ENCODE results near the gene CRMP1. TPM values are rescaled to one million over a fixed set of nuclear protein-coding genes. Genes with fewer than 3 reads are reported as not detected.

The CRMP1 gene
- total RNA-seq, 1 donor from 2014 or later = 1.3 TPM

- DNase-seq (no peak), ATAC-seq (no peak)
- intact Hi-C loops (cut with micrococcal nuclease) = no loop called here
Measured at GRCh38 chr4:5921981-5922380, 29.1 kb upstream of the CRMP1 start.

- ATAC-seq (no peak), DNase-seq (no peak)
- intact Hi-C loops (cut with micrococcal nuclease) = no loop called here
Measured at GRCh38 chr4:5921101-5921980, 28.5 kb upstream of the CRMP1 start.

- intact Hi-C loops (cut with micrococcal nuclease) = no loop called here
- DNase-seq = no peak
- no peak for ATAC-seq
Measured at GRCh38 chr4:5919571-5919970, 26.7 kb upstream of the CRMP1 start.

GRCh38 chr4:5919044-5919443 is 26.2 kb upstream of the CRMP1 start:
- DNase-seq (no peak), ATAC-seq (no peak)
- intact Hi-C loops (cut with micrococcal nuclease) = no loop called here

GRCh38 chr4:5918331-5918985 is 25.6 kb upstream of the CRMP1 start:
- intact Hi-C loops (cut with micrococcal nuclease) = no loop called here
- ATAC-seq = no peak
- DNase-seq = no peak

- DNase-seq (no peak), ATAC-seq (no peak)
- intact Hi-C loops (cut with micrococcal nuclease) = no loop called here
Measured at GRCh38 chr4:5917672-5918071, 24.8 kb upstream of the CRMP1 start.

GRCh38 chr4:5916229-5916628 is 23.3 kb upstream of the CRMP1 start:
- intact Hi-C loops (cut with micrococcal nuclease) = no loop called here
- DNase-seq (no peak), ATAC-seq (no peak)

GRCh38 chr4:5913454-5913853 is 20.6 kb upstream of the CRMP1 start:
- ATAC-seq = no peak
- intact Hi-C loops (cut with micrococcal nuclease) = no loop called here
- DNase-seq = no peak

- intact Hi-C loops (cut with micrococcal nuclease) = no loop called here
- ATAC-seq (no peak), DNase-seq (no peak)
Measured at GRCh38 chr4:5912614-5913019, 19.7 kb upstream of the CRMP1 start.

- DNase-seq (no peak), ATAC-seq (no peak)
- intact Hi-C loops (cut with micrococcal nuclease) = no loop called here
Measured at GRCh38 chr4:5908876-5909427, 16.1 kb upstream of the CRMP1 start.

GRCh38 chr4:5906191-5906590 is 13.3 kb upstream of the CRMP1 start:
- ATAC-seq = no peak
- DNase-seq = no peak
- intact Hi-C loops (cut with micrococcal nuclease) = no loop called here

- intact Hi-C loops (cut with micrococcal nuclease) = no loop called here
- ATAC-seq = no peak
- DNase-seq = no peak
Measured at GRCh38 chr4:5905714-5906113, 12.8 kb upstream of the CRMP1 start.

- DNase-seq (no peak), ATAC-seq (peak; percentile 61)
- intact Hi-C loops (cut with micrococcal nuclease) = no loop called here
Measured at GRCh38 chr4:5900844-5901243, 8.0 kb upstream of the CRMP1 start.

GRCh38 chr4:5899881-5900280 is 7.0 kb upstream of the CRMP1 start:
- no peak for DNase-seq
- intact Hi-C loops (cut with micrococcal nuclease) = no loop called here
- ATAC-seq = no peak

GRCh38 chr4:5899396-5899795 is 6.5 kb upstream of the CRMP1 start:
- ATAC-seq = no peak
- DNase-seq = no peak
- intact Hi-C loops (cut with micrococcal nuclease) = no loop called here

GRCh38 chr4:5897674-5898073 is 4.8 kb upstream of the CRMP1 start:
- intact Hi-C loops (cut with micrococcal nuclease) = no loop called here
- DNase-seq (no peak), ATAC-seq (no peak)

- DNase-seq (no peak), ATAC-seq (no peak)
- intact Hi-C loops (cut with micrococcal nuclease) = no loop called here
Measured at GRCh38 chr4:5895287-5895686, 2.4 kb upstream of the CRMP1 start.

- ATAC-seq (no peak), DNase-seq (no peak)
- intact Hi-C loops (cut with micrococcal nuclease) = no loop called here
Measured at GRCh38 chr4:5894266-5894665, 1.4 kb upstream of the CRMP1 start.

GRCh38 chr4:5893591-5893990 is 705 bp upstream of the CRMP1 start:
- no peak for ATAC-seq
- intact Hi-C loops (cut with micrococcal nuclease) = no loop called here
- DNase-seq = no peak

- ATAC-seq (no peak), DNase-seq (no peak)
- intact Hi-C loops (cut with micrococcal nuclease) = no loop called here
Measured at GRCh38 chr4:5892323-5893003, 423 bp downstream of the CRMP1 start.
